ENCODE results near the gene SLC6A19.
"Not testable (repeated sequence)": the region's sequence is repeated elsewhere in the genome, so short reads cannot be mapped to it uniquely, and the experiment has no call there.

GRCh38 chr5:1267464-1267863 lies 66.1 kb downstream of the SLC6A19 start:
- not testable (repeated sequence) for TF ChIP-seq CTCF (IDR thresholded peaks at IDR 0.05; ENCODE audit: poor library complexity); EZH2 (IDR thresholded peaks at IDR 0.05; ENCODE audit: borderline replicate concordance); EZH2phosphoT487 (IDR thresholded peaks at IDR 0.05; ENCODE audit: low read depth, severe bottlenecking, unreplicated experiment)
